GM19395 (cell line): ENCODE data around the gene SPTSSA.
"Not testable (repeated sequence)": the region's sequence is repeated elsewhere in the genome, so short reads cannot be mapped to it uniquely, and the experiment has no call there.

ENCODE experiments used
- ATAC-seq: cut with Tn5 transposase; IDR thresholded peaks from one replicate; pipeline ENCODE4 v1.9.1; 2021; ENCODE audit warnings: mild to moderate bottlenecking, moderate library complexity; ENCODE audit not compliant: unreplicated experiment

The SPTSSA gene, protein sequence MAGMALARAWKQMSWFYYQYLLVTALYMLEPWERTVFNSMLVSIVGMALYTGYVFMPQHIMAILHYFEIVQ

DNA sequence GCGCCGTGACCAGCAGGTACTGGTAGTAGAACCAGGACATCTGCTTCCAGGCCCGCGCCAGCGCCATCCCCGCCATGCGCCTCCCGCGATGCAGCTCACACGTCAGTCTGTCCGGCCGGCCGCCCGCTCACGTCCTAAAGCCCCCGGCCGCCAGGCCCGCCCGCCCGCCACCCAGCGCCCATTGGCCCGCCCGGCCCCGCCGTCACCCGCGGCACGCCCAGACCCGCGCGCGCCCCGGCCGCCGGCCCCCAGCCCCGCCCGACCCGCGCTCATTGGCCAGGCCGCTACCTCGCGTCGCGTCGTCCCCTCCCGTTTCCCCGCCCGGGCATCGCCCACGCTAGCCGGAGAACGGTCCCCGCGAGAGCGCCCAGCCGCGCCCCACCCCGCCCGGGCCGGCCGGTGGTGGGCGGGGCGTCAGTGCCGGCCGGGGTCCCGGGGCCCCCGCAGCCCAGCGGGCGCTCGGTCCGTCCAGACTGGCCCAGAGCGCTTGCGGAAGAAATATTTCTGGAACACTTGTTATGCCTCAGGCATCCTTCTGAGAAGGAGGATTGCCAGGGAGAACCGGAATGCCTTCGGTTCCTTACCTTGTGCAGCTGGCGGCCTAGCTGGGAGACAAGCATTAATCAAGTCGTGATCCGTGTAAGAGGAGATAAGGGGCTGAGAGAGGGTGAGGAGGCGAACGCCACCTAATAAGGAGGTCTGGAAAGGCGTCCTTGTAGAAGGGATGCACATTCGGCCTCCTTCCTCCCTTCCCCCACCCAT, at the start of gene SPTSSA:
SPTSSA (minus strand) TSS at position 109 of the 762 bp plus-strand sequence; CDS start at position 76, 33 bp downstream.
- peak; percentile 80 for ATAC-seq

DNA sequence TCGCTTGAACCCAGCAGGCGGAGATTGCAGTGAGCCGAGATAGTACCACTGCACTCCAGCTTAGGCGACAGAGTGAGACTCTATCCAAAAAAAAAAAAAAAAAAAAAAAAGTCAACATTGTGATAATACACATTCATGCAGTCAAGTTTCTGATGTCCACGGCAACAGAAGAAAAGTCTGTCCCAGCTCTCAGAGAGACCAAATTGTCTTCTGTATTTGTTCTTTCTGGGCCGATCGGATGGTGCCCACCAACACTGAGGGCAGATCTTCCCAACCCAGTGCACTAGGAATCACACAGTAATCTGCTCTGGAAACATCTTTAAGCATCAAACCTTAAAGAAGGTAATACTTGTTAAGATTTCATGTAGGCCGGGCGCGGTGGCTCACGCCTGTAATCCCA, 45.8 kb upstream of the SPTSSA start:
- no peak for ATAC-seq

DNA sequence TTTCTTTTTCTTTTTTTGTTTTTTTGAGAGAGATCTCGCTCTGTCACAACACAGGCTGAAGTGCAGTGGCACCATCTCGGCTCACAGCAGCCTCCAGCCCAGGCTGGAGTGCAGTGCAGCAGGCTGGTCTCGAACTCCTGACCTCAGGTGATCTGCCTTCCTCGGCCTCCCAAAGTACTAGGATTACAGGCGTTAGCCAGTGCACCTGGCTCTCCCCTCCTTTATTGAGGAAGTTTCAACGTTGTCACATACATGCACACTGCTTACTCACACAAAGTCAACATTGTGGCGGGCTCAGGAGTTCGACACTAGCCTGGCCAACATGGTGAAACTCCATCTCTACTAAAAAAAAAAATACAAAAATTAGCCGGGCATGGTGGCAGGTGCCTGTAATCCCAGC, 45.4 kb upstream of the SPTSSA start:
- ATAC-seq = no peak

DNA sequence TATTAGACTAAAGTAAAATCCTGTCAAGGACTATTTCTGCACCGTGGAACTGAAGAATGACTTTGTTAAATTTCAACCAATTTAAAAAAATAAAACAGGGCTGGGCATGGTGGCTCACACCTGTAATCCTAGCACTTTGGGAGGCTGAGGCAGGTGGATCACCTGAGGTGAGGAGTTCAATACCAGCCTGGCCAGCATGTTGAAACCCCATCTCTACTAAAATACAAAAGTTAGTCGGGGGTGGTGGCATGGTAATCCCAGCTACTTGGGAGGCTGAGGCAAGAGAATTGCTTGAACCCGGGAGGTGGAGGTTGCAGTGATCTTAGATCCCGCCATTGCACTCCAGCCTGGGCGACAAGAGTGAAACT, 43.1 kb upstream of the SPTSSA start:
- not testable (repeated sequence) for ATAC-seq

DNA sequence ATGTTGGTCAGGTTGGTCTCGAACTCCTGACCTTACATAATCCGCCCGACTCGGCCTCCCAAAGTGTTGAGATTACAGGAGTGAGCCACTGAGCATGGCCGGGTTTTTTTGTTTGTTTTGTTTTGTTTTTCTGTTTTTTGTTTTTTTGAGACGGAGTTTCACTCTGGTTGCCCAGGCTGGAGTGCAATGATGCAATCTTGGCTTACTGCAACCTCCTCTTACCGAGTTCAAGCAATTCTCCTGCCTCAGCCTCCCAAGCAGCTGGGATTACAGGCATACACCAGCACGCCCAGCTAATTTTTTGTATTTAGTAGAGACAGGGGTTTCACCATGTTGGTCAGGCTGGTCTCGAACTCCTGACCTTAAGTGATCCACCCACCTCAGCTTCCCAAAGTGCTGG, 42.0 kb upstream of the SPTSSA start:
- not testable (repeated sequence) for ATAC-seq

DNA sequence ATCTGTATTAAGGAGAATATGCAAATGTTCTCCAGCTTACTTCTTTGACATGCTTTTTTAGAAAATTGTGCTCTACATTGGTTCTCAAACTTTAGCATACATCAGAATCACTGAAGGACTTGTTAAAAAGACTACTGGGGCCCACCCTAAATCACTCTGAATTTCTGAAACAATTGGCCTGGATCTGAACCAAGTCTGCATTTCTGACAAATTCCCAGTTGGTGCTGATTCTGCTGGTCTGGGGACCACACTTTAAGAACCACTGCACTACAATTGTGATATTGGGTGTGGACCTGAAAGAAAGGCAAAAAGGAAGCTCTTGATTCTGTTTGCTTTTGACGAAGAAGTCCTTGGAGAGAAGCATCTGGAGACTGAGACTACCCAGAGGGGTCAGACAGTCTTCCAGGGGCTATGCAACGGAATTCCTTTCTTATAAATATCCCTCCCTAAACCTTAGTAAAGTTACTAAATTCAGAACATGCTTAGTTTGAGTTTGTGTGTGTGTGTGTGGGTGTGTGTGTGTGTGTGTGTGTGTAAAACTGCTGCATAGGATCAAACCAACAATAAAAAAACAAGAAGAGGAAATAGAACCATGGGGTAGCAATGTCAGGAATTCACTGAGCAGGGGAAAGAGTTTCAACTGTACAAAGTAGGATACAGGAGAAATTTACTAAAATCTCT, 40.6 kb upstream of the SPTSSA start:
- ATAC-seq = no peak

DNA sequence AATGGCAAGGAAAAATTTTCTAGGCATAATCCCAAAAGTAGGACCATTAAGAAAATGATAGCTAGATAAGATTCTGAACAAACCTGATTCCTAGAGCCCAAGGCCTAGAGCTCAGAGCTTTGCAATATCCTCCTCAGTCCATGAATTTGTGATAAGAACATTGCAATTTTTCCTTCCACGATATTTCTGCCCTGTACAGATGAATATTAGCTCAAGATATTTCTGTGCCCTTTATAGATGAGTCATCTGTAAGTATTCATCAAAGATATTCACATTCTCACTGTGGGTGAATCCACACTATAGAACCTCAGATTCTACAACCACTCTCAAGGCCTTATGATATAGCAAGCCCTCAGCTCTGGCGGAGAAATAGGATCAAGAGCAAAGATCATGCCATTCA, 40.0 kb upstream of the SPTSSA start:
- no peak for ATAC-seq

DNA sequence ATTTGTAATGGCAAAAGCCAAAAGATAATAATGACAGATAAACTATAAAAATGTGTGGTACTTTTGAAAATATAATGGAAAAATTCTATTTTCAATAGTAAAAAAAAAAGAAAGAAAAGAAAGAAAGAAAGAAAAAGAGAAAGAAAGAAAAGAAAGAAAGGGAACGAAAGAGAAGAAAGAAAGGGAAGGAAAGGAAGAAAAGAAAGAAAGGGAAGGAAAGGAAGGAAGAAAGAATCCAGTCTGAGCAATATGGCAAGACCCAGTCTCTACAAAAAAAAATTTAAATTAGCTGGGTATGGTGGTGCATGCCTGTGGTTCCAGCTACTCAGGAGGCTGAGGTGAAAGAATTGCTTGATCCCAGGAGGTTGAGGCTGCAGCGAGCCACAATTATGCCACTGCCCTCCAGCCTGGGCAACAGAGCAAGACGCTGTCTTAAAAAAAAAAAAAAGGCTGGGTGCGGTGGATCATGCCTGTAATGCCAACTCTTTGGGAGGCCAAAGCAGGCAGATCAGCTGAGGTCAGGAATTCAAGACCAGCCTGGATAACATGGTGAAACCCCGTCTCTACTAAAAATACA, 39.1 kb upstream of the SPTSSA start:
- no peak for ATAC-seq

DNA sequence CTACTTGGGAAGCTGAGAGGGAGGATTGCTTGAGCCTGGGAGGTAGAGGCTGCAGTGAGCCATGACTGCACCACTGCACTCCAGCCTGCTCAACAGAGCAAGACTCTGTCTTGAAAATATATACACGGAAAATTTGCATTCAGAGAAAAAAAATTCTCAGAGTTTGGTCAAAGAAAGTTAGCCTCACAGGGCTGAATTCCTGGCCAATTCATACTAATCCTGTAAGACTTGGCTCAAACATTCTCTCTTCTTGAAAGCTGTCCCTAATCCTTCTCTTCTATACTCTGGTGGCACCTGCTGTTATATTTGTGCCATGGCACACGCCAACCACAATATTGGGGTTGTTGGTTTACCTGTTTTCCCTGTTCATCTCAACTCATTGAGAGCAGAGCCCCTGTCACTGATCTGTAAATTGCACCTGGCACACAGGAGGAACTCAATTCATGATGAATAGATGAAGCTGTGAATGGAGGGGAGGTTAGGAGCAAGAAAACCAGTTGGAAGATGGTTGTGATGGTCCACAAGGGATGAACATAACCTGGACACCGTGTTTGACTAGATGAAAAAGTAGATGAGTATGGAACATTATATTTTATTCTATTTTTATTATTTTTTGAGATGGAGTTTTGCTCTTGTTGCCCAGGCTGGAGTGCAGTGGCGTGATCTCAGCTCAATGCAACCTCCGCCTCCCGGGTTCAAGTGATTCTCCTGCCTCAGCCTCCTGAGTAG, 36.8 kb upstream of the SPTSSA start:
- ATAC-seq = no peak

DNA sequence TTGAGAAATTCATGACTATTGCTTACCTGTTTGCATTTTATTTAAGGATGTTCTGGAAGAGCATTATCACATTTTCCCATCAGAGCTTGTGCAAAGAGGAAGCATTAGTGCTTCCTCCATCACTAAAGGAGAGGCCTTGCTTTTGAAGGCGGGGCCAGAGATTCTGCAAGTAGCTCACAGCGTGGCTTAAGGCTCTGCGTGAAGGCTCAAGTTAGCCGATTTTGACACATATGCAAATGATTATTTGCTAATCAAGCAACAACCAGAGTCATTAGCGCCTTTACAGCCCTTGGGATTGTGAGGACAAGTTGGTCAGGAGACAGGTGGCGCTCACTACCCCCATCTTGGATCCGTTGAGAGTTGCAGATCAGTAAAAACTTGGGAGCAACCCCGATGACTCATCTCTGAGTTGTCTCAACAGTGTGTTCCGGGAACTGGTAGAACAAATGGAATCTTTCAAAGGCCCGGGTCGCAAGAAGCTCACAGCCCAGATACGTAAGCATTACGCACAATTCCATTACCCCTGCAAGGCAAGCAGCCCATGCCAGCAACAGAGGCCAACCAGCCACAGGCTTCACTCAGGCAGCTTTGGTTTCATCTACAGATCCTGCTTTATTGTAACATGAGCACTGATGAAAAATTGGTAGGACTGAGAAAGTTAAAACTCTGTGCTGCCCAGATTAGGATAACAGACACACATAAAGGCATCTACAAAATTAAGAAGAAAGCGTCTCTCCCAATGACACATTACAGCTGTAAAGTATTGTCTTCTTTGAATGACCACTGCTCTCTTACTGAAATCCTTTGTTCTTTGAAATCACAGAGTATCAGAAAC, 34.9 kb upstream of the SPTSSA start:
- ATAC-seq = no peak

DNA sequence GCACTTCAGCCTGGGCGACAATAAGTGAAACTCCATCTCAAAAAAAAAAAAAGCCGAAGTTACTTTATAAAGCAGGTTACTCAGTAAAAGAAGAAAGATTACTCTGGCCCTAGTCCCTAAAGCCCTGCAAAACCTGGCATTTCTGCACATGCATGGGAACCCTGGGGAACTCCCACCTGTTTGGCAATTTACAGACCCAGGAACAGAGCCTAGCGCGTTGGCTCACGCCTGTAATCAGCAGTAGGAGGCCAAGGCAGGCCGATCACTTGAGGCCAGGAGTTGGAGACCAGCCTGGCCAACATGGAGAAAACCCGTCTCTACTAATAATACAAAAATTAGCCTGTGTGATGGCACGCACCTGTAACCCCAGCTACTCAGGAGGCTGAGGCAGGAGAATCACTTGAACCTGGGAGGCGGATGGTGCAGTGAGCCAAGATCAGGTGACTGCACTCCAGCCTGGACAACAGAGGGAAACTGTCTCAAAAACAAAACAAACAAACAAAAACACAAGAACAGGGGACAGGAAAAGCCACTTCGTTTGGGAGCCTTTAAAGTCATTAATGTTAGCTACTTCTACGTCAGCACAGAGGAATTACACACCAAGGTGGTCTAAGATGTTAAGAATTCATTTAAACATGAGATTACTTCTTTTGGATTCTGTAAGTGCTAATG, 34.1 kb upstream of the SPTSSA start:
- ATAC-seq = no peak

DNA sequence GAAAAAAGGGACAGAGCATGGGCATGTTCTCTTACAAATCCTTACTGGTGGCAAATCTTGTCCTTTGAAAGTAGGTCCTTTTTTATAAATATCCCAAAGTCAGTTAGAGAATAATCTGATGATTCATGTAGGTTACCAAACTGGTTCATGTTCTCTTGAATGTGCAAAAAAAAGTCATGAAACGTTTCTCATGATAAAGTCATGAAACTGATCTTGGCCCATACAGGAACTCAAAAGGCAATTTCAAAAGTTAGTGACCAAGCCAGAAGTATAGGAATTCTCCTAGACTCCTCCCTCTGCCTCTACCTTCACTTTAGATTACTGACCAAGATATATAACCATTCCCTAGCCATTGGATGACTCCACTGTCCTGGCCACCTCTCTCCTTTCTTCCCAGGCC, 27.3 kb upstream of the SPTSSA start:
- ATAC-seq = no peak

DNA sequence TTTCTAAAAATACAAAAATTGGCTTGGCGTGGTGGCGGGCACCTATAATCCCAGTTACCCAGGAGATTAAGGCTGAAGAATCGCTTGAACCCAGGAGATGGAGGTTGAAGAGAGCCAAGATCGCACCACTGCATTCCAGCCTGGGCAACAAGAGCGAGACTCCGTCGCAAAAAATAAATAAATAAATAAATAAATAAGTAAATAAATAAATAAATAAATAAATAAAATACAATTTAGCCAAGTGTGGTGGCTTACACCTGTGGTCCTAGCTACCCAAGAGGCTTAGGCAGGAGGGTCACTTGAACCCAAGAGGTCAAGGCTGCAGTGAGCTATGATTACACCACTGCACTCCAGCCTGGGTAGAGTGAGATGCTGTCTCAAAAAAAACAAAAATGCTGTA, 26.5 kb upstream of the SPTSSA start:
- ATAC-seq = no peak

DNA sequence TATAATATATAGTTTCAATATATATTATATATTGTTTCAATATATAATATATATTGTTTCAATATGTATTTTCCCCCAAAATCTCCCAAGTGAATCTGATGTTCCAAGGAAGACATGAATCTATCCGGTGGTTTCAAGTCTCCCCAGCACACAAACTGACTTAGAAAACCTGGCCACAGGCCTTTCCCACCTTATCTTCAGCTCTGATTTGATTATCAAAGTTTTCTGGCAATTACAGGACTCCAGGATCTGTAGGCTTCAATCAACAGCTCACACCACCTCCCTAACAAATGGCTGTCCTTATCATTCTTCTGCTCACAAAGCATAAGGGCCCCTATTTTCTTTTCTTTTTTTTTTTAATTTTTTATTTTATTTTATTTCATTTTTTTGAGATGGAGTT, 22.7 kb upstream of the SPTSSA start:
- no peak for ATAC-seq

DNA sequence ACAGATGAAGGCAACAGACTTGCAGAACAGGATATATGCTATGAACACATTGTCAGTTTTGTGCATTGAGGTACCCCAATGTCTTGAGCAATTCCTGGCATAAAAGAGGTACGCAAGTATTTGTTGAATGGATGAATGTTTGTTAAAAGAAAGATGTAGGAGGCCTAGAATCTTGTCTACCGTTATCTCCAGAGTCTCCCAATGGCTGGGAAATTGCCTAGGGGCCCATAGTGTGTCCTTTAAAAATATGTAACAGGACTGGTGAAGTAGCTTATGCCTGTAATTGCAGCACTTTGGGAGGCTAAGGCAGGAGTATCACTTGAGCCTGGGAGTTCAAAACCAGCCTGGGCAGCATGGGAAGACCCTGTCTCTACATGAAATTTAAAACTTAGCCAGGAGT, 20.4 kb upstream of the SPTSSA start:
- ATAC-seq = no peak

DNA sequence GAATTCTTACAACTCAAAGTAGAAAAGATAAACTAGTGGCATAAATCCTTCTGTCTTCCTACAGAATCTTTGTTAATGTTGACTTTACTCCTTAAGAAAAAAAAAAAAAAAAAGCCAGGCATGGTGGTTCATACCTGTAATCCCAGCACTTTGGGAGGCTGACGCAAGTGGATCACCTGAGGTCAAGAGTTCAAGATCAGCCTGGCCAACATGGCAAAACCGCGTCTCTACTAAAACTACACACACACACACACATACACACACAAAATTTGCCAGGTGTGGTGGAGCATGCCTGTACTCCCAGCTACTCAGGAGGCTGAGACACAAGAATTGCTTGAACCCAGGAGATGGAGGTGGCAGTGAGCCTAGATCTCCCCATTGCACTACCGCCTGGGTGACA, 17.7 kb upstream of the SPTSSA start:
- ATAC-seq = no peak

DNA sequence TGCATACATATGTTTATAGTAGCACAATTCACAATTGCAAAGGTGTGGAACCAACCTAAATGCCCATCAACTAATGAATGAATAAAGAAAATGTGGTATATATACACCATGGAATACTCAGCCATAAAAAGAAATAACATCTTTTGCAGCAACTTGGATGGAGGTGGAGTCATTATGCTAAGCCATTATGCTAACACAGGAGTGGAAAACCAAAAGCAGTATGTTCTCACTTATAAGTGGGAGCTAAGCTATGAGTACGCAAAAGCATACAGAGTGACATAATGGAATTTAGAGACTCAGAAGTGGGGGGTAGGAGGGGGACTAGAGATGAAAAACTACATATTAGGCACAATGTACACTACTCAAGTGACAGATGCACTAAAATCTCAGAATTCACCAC, 16.2 kb upstream of the SPTSSA start:
- no peak for ATAC-seq

DNA sequence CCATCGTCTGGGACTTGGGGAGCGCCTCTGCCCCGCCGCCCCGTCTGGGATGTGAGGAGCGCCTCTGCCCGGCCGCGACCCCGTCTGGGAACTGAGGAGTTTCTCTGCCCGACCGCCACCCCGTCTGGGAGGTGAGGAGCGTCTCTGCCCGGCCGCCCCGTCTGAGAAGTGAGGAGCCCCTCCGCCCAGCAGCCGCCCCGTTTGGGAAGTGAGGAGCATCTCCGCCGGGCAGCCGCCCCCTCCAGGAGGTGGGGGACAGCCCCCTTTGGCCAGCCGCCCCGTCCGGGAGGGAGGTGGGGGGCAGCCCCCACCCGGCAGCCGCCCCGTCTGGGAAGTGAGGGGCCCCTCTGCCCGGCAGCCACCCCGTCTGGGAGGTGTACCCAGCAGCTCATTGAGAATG, 14.0 kb upstream of the SPTSSA start:
- not testable (repeated sequence) for ATAC-seq

DNA sequence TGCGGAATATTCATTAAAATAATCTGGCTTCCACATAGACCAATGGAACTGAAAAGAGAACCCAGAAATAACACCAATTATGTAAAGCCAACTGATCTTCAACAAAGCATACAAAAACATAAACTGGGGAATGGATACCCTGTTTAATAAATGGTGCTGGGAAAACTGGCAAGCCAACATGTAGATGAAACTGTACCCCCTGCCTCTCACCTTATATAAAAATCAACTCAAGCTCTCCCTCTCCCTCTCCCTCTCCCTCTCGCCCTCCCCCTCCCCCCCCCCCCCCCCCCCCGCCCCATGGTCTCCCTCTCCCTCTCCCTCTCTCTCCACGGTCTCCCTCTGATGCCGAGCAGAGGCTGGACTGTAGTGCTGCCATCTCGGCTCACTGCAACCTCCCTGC, 13.1 kb upstream of the SPTSSA start:
- no peak for ATAC-seq

DNA sequence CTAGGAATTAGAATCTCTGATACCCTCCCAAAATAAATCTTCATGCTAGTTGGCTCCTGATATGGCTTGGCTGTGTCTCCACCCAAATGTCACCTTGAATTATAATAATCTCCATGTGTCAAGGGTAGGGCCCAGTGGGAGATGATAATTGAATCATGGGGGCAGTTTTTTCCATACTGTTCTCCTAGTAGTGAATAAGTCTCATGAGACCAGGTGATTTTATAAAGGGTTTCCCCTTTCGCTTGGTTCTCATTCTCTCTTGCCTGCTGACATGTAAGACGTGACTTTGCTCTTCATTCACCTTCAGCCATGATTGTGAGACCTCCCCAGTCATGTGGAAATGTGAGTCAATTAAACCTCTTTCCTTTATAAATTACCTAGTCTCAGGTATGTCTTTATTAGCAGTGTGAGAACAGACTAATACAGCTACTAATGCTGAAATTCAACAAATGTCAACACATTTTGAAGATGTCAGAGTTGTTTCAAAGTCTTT, 12.2 kb upstream of the SPTSSA start:
- no peak for ATAC-seq
